AG04450 (cell line): Measurements from ENCODE around the gene LTF. TPM values are rescaled to one million over a fixed set of nuclear protein-coding genes. Genes with fewer than 3 reads are reported as not detected.

ENCODE experiments used
- polyA plus RNA-seq: library from polyadenylated mRNA; depleted of rRNA; stranded (reverse); fragments of >200 nt; gene quantifications from 2 replicates; pipeline ENCODE4 v1.2.3, GENCODE V29; 2011; rRNA removed

Gene LTF
- polyA plus RNA-seq, 1 experiment: not detected

Other genes starting within 250 kb of the LTF start
- gene CCR3, start 222.4 kb downstream of the LTF start, polyA plus RNA-seq: not detected in 2 replicates
- gene CCR2, start 110.8 kb downstream of the LTF start, polyA plus RNA-seq: not detected in 2 replicates
- gene CCR5, start 94.0 kb downstream of the LTF start, polyA plus RNA-seq: not detected in 2 replicates
- gene CCRL2, start 57.6 kb downstream of the LTF start, polyA plus RNA-seq: 0.15 and 0.16 TPM in 2 replicates
- gene RTP3, start 33.1 kb upstream of the LTF start, polyA plus RNA-seq: 0.06 and 0.14 TPM in 2 replicates
- 3.3 and 4.2 TPM in 2 replicates for gene LRRC2, start 101.4 kb upstream of the LTF start, polyA plus RNA-seq
- gene FAM240A, start 147.6 kb upstream of the LTF start, polyA plus RNA-seq: not detected in 2 replicates
- 0.89 and 1.0 TPM in 2 replicates for gene ALS2CL, start 228.8 kb upstream of the LTF start, polyA plus RNA-seq
- gene TMIE, start 236.5 kb upstream of the LTF start, polyA plus RNA-seq: 0.05 TPM in 1 of 2 replicates, not detected in the other